GM13977 (cell line): ENCODE results near the gene WDR70.
A peak's percentile ranks its signal among the peaks of the same experiment; 100 is the strongest.

Experiments
- DNase-seq: peaks from one replicate; pipeline ENCODE4 v3.0.0; 2012; ENCODE audit warnings: low spot score
- CTCF ChIP-seq: IDR thresholded peaks from 2 replicates; pipeline ENCODE4 v1.5.1; 2012; ENCODE audit warnings: mild to moderate bottlenecking, control low read depth; ENCODE audit not compliant: insufficient read depth; ENCODE audit errors: extremely low read depth, missing control alignments
- in situ Hi-C: fragments of 300-500 bp; cut with MboI; formaldehyde crosslinking; loops from one replicate; pipeline ENCODE4 v1.12.0; 2022; ENCODE audit warnings: low sequenced_read_pairs, low pct_unique_long_range_greater_than_20kb, mixed read lengths, inconsistent platforms; ENCODE audit not compliant: unreplicated experiment

WDR70 gene

GRCh38 chr5:37549411-37549810, 170.3 kb downstream of the WDR70 start:
- no peak for TF ChIP-seq CTCF
- in situ Hi-C loops: no loop called here
- no peak for DNase-seq

- in situ Hi-C loops: no loop called here
- no peak for DNase-seq
- TF ChIP-seq CTCF: no peak
Measured at GRCh38 chr5:37552161-37552560, 173.0 kb downstream of the WDR70 start.

GRCh38 chr5:37552770-37553719, 173.9 kb downstream of the WDR70 start:
- DNase-seq: no peak
- TF ChIP-seq CTCF: no peak
- in situ Hi-C loops: no loop called here

- TF ChIP-seq CTCF: no peak
- in situ Hi-C loops: no loop called here
- no peak for DNase-seq
Measured at GRCh38 chr5:37553720-37554404, 174.7 kb downstream of the WDR70 start.

- no peak for TF ChIP-seq CTCF
- in situ Hi-C loops: no loop called here
- DNase-seq: no peak
Measured at GRCh38 chr5:37554405-37554739, 175.3 kb downstream of the WDR70 start.

GRCh38 chr5:37554938-37555337, 175.8 kb downstream of the WDR70 start:
- TF ChIP-seq CTCF: peak; percentile 48
- in situ Hi-C loops: no loop called here
- no peak for DNase-seq
